ENCODE results near the gene NOG. TPM values are rescaled to one million over a fixed set of nuclear protein-coding genes. Genes with fewer than 3 reads are reported as not detected.

Gene NOG
- total and polyA plus RNA-seq, 10 of the 15 experiments (the other 5 are each of a cell fraction or from before 2014, with no cell fraction given): 0.10 TPM; not detected in 9

- FAIRE-seq (no peak), ATAC-seq (no peak), DNase-seq (ENCODE audit: low read depth, low spot score) (no peak)
- ChIA-PET CTCF (interaction anchor here (0.6 kb wide), 1 partner anchor 69 kb away, joined by 3 read pairs; no protein-coding TSS in a partner anchor), POLR2A (no interaction called here), SMC1A (ENCODE audit: uncharacterized antibody, unreplicated experiment) (no interaction called here), RAD21 (ENCODE audit: unreplicated experiment) (interaction anchor here (1.3 kb wide), 1 partner anchor 76 kb away, joined by 3 read pairs; no protein-coding TSS in a partner anchor)
- no peaks in the 10 kb centered on the region for H4K20me1 ChIP-seq (ENCODE audit: control insufficient read depth, insufficient read depth)
- BruUV-seq (replicated peaks): no TSS peak
- no peaks in the 10 kb centered on the region for H3K36me3 ChIP-seq (ENCODE audit: control insufficient read depth in 2 of 2, insufficient read depth in 2 of 2, low read length in 1 of 2)
- TF ChIP-seq BCL11A (IDR thresholded peaks at IDR 0.05; ENCODE audit: low read depth, low read length): no peak
- no peak for TF ChIP-seq SREBF1 (IDR thresholded peaks at IDR 0.05; ENCODE audit: low read length)
- no peak for TF ChIP-seq POU2F2 (IDR thresholded peaks at IDR 0.05; ENCODE audit: borderline replicate concordance, low read depth, low read length)
- no peak for TF ChIP-seq EGR1 (IDR thresholded peaks at IDR 0.05; ENCODE audit: borderline replicate concordance in 1 of 2, low read depth in 2 of 2, low read length in 2 of 2)
- TF ChIP-seq RAD51 (IDR thresholded peaks at IDR 0.05): no peak
- TF ChIP-seq HCFC1 (IDR thresholded peaks at IDR 0.05; ENCODE audit: low read length): no peak
- no peak for TF ChIP-seq NR2F1 (conservative IDR thresholded peaks at IDR 0.05)
- no peak for TF ChIP-seq CHD4 (IDR thresholded peaks at IDR 0.05)
- no peak for TF ChIP-seq ZSCAN29 (IDR thresholded peaks at IDR 0.05)
- TF ChIP-seq TCF12 (IDR thresholded peaks at IDR 0.05; ENCODE audit: low read depth, low read length): no peak
- no peak for TF ChIP-seq ZNF384 (IDR thresholded peaks at IDR 0.05; ENCODE audit: borderline replicate concordance, low read depth, low read length)
- no peak for TF ChIP-seq TBL1XR1 (IDR thresholded peaks at IDR 0.05; ENCODE audit: low read depth, low read length)
- TF ChIP-seq BHLHE40 (IDR thresholded peaks at IDR 0.05; ENCODE audit: borderline replicate concordance in 1 of 2, low read depth in 2 of 2, low read length in 1 of 2): no peak
- TF ChIP-seq TARDBP (IDR thresholded peaks at IDR 0.05; ENCODE audit: borderline replicate concordance): no peak
- no peak for TF ChIP-seq USF1 (IDR thresholded peaks at IDR 0.05; ENCODE audit: borderline replicate concordance, extremely low read length, insufficient read depth, low read depth, low read length)
- no peak for TF ChIP-seq SREBF2 (IDR thresholded peaks at IDR 0.05; ENCODE audit: low read length)
- no peak for TF ChIP-seq ZNF24 (IDR thresholded peaks at IDR 0.05)
- in situ Hi-C loops (cut with MboI) (no loop called here), intact Hi-C loops (cut with micrococcal nuclease; ENCODE audit: unreplicated experiment) (no loop called here)
- H3K9ac ChIP-seq (ENCODE audit: control insufficient read depth, insufficient read depth, low read length): no peak overlapping the region
- no peak overlapping the region for H3K27ac ChIP-seq (ENCODE audit: control insufficient read depth, insufficient read depth)
- H3K9me3 ChIP-seq (replicated peaks; ENCODE audit: control insufficient read depth, insufficient read depth, low read length): no peaks in the 10 kb centered on the region
- H3K4me3 ChIP-seq: no peak overlapping the region
- H3K4me2 ChIP-seq (ENCODE audit: control insufficient read depth, insufficient read depth): no peak overlapping the region
- H3K4me1 ChIP-seq (ENCODE audit: control insufficient read depth, insufficient read depth, low read length): no peaks in the 10 kb centered on the region
- H3K79me2 ChIP-seq (ENCODE audit: control insufficient read depth, insufficient read depth, low read length): no peaks in the 10 kb centered on the region
- no peak overlapping the region for H2AFZ ChIP-seq (ENCODE audit: control insufficient read depth, low read depth, low read length)
- 43% methylated on average over 4 of the region's 4 CpGs for WGBS (ENCODE audit: insufficient coverage, insufficient replicate concordance, low lambda C conversion rate, missing lambda C conversion rate)
- H3K27me3 ChIP-seq (replicated peaks in 1 of 2; ENCODE audit: control insufficient read depth in 2 of 2, insufficient read depth in 2 of 2, low read length in 1 of 2): peaks cover 0 to 2% of the 10 kb centered on the region in 2 experiments; a peak in 1 of 4 replicates
These were observed 46.6 kb downstream of the NOG start for GRCh38 chr17:56640116-56640515.
